Sigmoid colon (tissue), 4 donors: ENCODE measurements around the gene ROBO1.

Experiments
- CTCF ChIP-seq, 4 experiments: fragments of 450-650 bp in 3 of 4; fragments of 200-600 bp in 1 of 4; IDR thresholded peaks; one replicate each; pipeline ENCODE4 v1.5.1; 2016 to 2019; ENCODE audit warnings: antibody characterized with exemption in 4 of 4, mild to moderate bottlenecking in 3 of 4, moderate library complexity in 2 of 4
- EP300 ChIP-seq, 4 donors: sonication (generic); formaldehyde crosslinking; IDR thresholded peaks; one replicate each; pipeline ENCODE4 v1.6.1; 2017; ENCODE audit warnings: antibody characterized with exemption in 4 of 4
- POLR2A ChIP-seq, 2 donors: fragments of 450-650 bp; IDR thresholded peaks; one replicate each; pipeline ENCODE4 v1.6.1; 2016; ENCODE audit warnings: antibody characterized with exemption in 2 of 2, mild to moderate bottlenecking in 2 of 2, moderate library complexity in 2 of 2

GRCh38 chr3:78957456-78957855 lies 810.3 kb downstream of the ROBO1 start:
- TF ChIP-seq POLR2A (IDR thresholded peaks at IDR 0.05) (no peak), CTCF (IDR thresholded peaks at IDR 0.05) (no peak), EP300 (IDR thresholded peaks at IDR 0.05) (no peak)
